ENCODE data around the gene HDDC3.

DNA sequence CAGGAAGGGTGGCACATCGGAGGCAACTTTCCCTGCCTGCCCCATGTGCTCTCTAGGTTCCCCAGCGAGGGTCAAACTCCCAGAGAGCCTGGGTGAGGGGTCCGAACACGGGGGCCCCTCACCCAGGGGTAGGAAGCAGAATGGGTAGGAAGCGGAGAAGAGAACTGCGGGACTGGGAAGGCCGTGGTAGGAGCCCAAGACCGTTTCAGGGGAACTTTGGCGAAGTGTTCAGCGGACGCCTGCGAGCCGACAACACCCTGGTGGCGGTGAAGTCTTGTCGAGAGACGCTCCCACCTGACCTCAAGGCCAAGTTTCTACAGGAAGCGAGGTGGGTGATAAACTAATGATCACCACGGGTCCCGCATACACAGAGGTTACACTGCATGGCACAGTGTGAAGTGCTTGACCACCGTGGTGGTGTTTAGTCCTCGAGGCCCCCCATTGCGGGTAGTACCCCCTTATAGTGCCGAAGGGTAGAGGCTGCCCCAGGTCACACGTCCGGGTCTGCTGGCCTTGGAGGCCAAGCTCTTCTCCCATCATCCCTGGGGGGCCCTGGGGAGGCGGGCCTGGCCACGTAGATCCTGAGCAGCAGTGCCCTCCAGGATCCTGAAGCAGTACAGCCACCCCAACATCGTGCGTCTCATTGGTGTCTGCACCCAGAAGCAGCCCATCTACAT is 39.7 kb downstream of the HDDC3 start:
- TF ChIP-seq CTCF (IDR thresholded peaks at IDR 0.05) (no peak), POLR2AphosphoS5 (IDR thresholded peaks at IDR 0.05) (no peak), POLR2A (IDR thresholded peaks at IDR 0.05) (no peak)

Measured in stomach (tissue), 4 donors.